Muscle of back (tissue), 11 donors: Measurements from ENCODE around the gene CC2D2A. TPM values are rescaled to one million over a fixed set of nuclear protein-coding genes. Genes with fewer than 3 reads are reported as not detected.
A peak's percentile ranks its signal among the peaks of the same experiment; 100 is the strongest.
"Not testable (repeated sequence)": the region's sequence is repeated elsewhere in the genome, so short reads cannot be mapped to it uniquely, and the experiment has no call there.

Experiments
- DNase-seq, 3 donors: peaks; one replicate each; pipeline versions ENCODE4 v3.0.0 to v3.0.0-alpha.2; 2013
- polyA plus RNA-seq, 10 donors: library from polyadenylated mRNA; unstranded; fragments of 120-200 nt; gene quantifications; one replicate each; pipeline ENCODE4 v1.2.1, GENCODE V29; 2013; ENCODE audit not compliant: insufficient read length in 10 of 10

CC2D2A gene
- polyA plus RNA-seq, 10 donors, result 11.1 to 25.3 (median 14.5) TPM

GRCh38 chr4:15556511-15557092 lies 86.9 kb downstream of the CC2D2A start:
- DNase-seq, result no peak

- no peak for DNase-seq
Measured at GRCh38 chr4:15557786-15558550, 88.3 kb downstream of the CC2D2A start.

DNA sequence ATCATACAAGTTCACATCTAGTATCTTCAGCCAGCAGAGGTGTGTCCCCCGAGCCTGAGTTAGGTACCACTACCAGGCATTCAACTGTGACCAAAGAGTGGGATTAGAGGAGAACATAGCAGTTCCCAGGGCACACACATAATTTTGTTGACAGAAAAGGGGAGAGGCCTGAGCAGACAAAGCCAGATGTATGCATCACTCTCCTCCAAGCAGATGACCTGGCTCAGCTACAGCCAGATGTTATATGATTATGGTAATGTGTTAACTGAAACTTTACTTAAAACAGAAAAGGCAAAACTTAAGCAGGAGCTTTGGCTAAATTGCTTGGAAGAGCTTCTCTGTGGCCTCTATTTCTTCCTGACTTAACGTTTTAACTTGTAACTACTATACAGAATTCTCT lies 88.9 kb downstream of the CC2D2A start:
- peak in 2 of 3 donors; percentile 7 to 38 for DNase-seq

DNA sequence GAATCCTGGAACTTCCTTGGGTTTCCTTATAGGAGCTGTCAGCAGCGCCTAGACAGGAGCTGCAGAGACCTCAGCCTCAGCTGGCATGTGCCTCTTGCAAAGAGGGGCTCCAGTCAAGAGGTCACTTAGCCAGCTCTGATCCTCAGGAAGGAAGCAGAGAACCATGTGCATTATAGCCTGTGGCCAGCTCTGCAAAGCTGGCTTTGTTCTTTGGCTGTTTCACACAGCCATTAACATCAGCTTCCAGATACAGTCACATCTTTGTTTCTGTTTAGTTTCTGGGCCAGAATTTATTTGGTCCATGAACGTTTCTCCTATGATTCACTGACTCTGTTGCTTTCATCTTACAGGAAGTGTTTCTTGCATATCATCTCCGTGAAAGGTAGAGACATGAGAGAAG lies 92.4 kb downstream of the CC2D2A start:
- no peak for DNase-seq

DNA sequence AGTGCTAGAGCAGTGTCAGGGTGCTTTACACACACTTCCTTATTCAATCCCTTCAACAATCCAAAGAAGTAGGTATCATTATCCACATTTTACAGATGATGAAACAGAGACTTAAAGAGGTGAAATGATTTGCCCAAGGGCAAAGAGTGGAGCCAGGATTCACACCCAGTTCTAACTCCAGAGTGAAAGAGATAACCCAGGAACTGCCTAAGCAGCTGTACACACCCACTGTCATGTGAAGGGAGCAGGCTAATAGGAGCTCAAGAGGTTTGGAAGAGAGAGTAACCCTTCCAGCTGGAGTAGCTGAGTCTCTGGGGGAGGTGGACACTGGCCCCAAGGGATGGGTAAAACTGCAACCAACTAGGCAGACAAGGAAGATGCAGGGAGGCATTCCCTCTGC lies 92.9 kb downstream of the CC2D2A start:
- DNase-seq, result no peak

DNA sequence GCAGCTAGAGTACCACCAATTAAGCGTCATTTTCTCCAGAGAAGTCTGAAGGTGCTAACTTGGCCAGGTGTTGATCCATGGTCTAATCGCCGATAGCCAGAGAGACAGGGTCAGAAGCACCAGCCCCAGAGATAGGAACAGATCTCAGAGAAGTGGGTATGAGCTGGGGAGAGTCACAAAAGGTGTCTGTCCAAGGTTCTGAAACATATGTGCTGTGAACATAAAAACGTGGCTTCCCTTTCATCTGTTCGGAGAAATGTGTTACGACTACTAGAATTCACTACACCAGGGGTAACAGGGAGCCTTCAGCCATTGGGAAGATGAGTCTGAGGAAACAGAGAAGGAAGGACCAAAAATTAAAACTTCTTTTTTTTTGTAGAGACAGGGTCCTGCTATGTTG lies 94.2 kb downstream of the CC2D2A start:
- no peak for DNase-seq

DNA sequence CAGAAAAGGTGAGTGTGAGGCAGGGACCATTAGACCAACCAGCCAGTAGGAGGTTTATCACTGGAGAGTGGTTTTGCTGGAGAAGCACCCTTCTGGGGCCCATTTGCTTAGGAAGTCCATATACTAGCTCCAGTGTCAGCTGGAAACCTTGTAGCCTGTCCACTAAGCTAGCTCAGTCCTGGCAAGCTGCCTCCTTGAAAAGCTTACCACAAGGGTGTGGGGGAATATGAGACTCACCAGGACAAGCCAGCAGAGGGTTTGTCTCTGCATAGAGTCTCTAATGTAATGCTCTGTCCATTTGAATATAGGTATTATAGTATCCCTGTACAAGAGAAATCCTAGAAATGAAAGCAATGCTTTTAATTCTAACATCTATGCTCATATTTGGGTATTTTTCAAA lies 99.1 kb downstream of the CC2D2A start:
- DNase-seq, result peak in 1 of 3 donors; percentile 12

GRCh38 chr4:15569746-15570145 lies 100.1 kb downstream of the CC2D2A start:
- DNase-seq, result no peak

GRCh38 chr4:15575966-15576365 lies 106.3 kb downstream of the CC2D2A start:
- no peak for DNase-seq

DNA sequence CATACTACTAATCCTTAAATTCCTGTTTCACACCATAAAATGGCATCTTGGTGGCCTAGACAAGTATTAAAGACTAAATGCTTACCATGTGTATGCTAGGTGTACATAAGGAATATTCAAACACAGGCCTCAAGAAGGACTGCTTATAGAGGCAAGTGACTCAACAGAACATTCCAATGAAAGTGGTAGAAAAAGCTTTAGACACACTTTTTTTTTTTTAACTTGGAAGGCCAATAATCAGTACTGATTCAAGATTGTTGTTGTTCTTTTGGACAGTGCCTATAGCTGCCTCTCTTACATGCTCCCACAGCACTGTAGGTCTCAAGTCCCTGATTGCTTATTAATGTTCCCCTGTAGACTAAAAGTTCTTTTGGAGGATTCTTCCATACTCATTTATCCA lies 107.8 kb downstream of the CC2D2A start:
- DNase-seq, result peak in 1 of 3 donors; percentile 16

GRCh38 chr4:15584785-15585184 lies 115.1 kb downstream of the CC2D2A start:
- no peak for DNase-seq

DNA sequence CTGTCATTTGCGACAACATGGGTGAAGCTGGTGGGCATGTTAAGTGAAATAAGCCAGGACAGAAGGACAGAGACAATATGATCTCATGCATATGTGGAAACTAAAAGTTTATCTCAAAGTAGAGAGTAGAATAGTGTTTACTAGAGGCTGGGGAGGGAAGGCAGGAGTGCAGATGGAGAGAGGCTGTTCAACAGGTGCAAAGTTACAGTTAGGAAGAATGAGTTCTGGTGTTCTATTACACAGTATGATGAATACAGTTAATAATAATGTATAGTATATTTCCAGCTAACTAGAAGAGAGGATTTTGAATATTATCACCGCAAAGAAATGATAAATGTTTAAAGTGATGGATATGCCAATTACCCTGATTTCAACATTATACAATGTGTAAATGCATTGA lies 115.6 kb downstream of the CC2D2A start:
- DNase-seq, result no peak

GRCh38 chr4:15586066-15586465 lies 116.4 kb downstream of the CC2D2A start:
- DNase-seq, result no peak

- DNase-seq, result no peak
Measured at GRCh38 chr4:15587649-15588048, 118.0 kb downstream of the CC2D2A start.

- DNase-seq, result no peak
Measured at GRCh38 chr4:15592799-15593198, 123.1 kb downstream of the CC2D2A start.

DNA sequence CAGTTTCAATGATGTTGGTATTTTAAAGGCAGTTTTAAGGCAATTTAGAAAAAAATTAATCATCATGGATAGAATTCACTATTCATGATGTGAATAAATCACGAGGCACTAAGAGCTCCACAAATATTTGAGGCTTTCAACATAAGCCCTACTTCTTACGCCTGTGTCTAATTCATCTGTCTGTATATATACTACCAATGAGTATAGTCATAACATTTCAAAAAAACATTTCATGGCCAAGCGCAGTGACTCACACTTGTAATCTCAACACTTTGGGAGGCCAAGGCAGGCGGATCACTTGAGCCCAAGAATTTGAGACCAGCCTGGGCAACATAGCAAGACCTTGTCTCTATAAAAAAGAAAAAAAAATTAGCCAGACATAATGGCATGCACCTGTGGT lies 129.0 kb downstream of the CC2D2A start:
- DNase-seq, result no peak

DNA sequence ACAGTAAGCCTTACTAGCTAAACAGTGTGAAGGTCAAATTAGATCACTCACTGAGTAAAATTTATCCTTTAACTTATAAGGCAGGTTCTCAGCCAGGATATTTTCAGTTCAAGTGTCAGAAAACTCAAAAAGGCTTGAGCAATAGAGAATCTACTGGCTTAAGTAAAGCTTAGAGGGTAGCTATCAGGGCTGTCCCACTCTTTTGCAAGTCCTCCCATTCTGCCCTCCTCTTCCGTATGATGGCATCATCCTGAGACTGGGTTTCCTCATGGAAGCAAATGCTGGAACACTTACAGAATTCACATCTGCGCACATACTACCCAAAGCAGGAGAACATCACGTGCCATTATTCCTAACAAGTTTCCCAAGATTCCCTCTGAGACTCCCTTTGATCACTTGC lies 130.5 kb downstream of the CC2D2A start:
- DNase-seq, result no peak

DNA sequence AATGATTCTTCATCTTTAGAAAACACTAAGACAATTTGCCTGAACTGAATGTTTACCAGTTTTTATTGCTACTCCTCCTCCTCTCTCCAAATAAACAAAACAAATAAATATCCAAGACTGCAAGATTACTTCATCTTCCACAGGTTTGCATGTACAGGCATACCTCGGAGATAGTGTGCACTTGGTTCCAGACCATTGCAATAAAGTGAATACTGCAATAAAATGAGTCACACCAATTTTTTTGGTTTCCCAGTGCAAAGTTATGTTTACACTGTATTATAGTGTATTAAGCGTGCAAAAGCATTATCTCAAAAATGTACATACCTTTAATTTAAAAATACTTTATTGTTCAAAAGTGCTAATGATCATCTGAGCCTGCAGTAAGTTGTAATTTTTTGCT lies 132.2 kb downstream of the CC2D2A start:
- DNase-seq, result no peak

DNA sequence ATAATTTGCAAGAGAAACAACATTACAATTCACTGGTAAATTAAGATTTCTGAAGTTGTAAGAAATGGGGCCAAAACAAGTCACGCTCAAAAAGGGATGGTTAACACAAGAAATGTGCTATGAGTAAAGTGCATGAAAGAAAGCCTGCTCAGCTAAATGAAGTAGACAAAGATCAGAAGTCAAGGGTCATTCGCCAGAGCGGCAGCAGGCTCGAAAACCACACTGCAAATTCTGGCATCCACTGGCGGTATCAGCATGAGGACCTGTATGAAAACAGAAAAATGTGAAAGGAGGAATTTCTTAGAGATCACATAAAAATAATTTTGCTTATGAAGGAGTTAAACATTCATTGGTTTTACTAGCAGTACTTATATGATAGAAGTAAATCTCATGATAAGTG lies 135.9 kb downstream of the CC2D2A start:
- no peak for DNase-seq

- DNase-seq, result no peak
Measured at GRCh38 chr4:15610855-15611254, 141.2 kb downstream of the CC2D2A start.

DNA sequence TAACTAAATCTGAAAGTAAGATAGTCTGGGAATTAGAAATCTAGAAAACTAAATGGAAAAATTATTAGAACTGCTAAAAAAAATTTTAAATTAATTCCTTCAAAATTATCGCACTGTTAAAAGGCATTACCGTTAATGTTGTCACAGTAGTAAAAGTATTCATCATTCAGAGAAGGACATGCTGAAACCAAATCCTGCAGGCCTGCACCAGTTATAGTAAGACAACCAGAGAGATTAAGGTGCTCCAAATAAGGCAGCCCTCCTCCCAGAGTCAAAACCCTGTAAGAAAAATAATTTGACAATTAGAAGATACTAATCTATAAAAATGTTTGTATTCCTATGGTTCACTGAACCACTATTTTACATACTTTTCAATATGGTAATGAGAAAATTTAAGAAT lies 142.5 kb downstream of the CC2D2A start:
- DNase-seq, result no peak

DNA sequence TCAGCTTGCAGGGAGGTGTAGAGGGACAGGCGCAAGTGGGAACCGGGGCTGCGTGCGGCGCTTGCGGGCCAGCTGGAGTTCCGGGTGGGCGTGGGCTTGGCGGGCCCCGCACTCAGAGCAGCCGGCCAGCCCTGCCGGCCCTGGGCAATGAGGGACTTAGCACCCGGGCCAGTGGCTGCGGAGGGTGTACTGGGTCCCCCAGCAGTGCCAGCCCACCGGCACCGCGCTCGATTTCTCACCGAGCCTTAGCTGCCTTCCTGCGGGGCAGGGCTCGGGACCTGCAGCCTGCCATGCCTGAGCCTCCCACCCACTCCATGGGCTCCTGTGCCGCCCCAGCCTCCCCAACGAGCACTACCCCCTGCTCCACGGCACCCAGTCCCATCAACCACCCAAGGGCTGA lies 145.2 kb downstream of the CC2D2A start:
- not testable (repeated sequence) for DNase-seq

DNA sequence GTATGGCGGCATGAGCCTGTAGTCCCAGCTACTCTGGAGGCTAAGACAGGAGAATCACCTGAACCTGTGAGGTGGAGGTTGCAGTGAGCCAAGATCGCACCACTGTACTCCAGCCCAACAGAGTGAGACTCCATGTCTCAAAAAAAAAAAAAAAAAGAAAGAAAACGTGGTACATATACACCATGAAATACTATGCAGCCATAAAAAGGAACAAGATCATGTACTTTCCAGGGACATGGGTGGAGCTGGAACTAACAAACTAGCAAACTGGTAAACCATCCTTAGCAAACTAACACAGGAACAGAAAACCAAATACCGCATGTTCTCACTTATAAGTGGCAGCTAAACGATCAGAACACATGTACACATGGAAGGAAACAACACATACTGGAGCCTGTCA lies 147.7 kb downstream of the CC2D2A start:
- DNase-seq, result not testable (repeated sequence)

DNA sequence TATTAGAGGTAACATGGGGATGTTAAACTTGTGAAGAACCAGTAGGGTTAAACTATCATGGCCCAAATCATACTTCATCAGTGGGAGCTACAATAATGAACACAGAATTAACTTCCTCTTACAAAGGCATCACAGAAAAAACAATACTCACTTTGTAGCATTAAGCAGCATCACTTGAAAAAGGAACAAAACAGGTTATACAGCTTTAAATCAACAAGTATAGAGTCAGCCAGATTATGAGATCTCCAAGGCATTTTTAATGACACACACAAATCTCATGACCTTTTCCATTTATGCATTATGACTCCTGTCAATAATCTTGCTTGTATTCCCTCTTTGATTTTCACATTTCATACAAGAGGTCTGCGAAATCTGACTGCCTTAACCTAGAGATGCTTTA lies 167.1 kb downstream of the CC2D2A start:
- no peak for DNase-seq
